Spinal cord (tissue), 10 donors: ENCODE data around the gene ACADSB. TPM values are rescaled to one million over a fixed set of nuclear protein-coding genes. Genes with fewer than 3 reads are reported as not detected.
A peak's percentile ranks its signal among the peaks of the same experiment; 100 is the strongest.

Experiments
- DNase-seq, 6 donors: peaks; one replicate each; pipeline versions ENCODE4 v3.0.0 to v3.0.0-alpha.2; 2013 to 2015; ENCODE audit warnings: low spot score in 6 of 6, low read depth in 4 of 6
- H3K27ac ChIP-seq: one replicate; pipeline ENCODE4 v1.5.1; 2013; ENCODE audit warnings: low read depth, low read length, control low read depth
- H3K27me3 ChIP-seq: one replicate; pipeline ENCODE4 v1.6.1; 2013; ENCODE audit warnings: low read length; ENCODE audit not compliant: control insufficient read depth, insufficient read depth
- H3K36me3 ChIP-seq: one replicate; pipeline ENCODE4 v1.6.1; 2013; ENCODE audit warnings: low read length; ENCODE audit not compliant: control insufficient read depth, insufficient read depth
- H3K4me1 ChIP-seq: one replicate; pipeline ENCODE4 v1.6.1; 2013; ENCODE audit warnings: low read length; ENCODE audit not compliant: control insufficient read depth, insufficient read depth
- H3K4me3 ChIP-seq: one replicate; pipeline ENCODE4 v1.5.1; 2013; ENCODE audit warnings: low read depth, low read length, control low read depth
- H3K9me3 ChIP-seq: one replicate; pipeline ENCODE4 v1.6.1; 2013; ENCODE audit warnings: low read length; ENCODE audit not compliant: control insufficient read depth, insufficient read depth
- WGBS: methylation state at CpG from one replicate; pipeline ENCODE4 v1.1.5; 2013; ENCODE audit warnings: missing lambda C conversion rate; ENCODE audit not compliant: insufficient coverage; 5-methylcytosine and 5-hydroxymethylcytosine counted together
- polyA plus RNA-seq, 2 donors: library from polyadenylated mRNA; unstranded; fragments of 120-200 nt; gene quantifications; one replicate each; pipeline ENCODE4 v1.2.1, GENCODE V29; 2013; ENCODE audit not compliant: insufficient read length in 2 of 2
- total RNA-seq, 2 donors: library from RNA; depleted of rRNA in 1 of 2; stranded (reverse); fragments of 120-200 nt in 1 of 2; fragments of >200 nt in 1 of 2; gene quantifications; one replicate each; pipeline versions ENCODE4 v1.2.3 to v1.2.4, GENCODE V29; 2013 to 2014
- donor health status: healthy.

Gene ACADSB
- total and polyA plus RNA-seq, 4 donors = 14.0 to 23.1 (median 18.0) TPM

- H3K36me3 ChIP-seq = peaks cover 12% of the 10 kb centered on the region
- WGBS = 100% methylated on average over 2 of the region's 2 CpGs
Observed at GRCh38 chr10:123014772-123015171, 6.0 kb downstream of the ACADSB start.

GRCh38 chr10:123016228-123016627 is 7.4 kb downstream of the ACADSB start:
- no peaks in the 10 kb centered on the region for H3K9me3 ChIP-seq
- 97% methylated on average over 3 of the region's 4 CpGs for WGBS

More at GRCh38 chr10:123014772-123015171, 6.0 kb downstream of the ACADSB start:
- Histone ChIP-seq H3K4me3 (no peak overlapping the region), H3K4me1 (no peaks in the 10 kb centered on the region), H3K9me3 (no peaks in the 10 kb centered on the region), H3K27me3 (no peaks in the 10 kb centered on the region), H3K27ac (no peak overlapping the region)
- DNase-seq = no peak

GRCh38 chr10:123017421-123018165 is 8.8 kb downstream of the ACADSB start:
- WGBS = 75% methylated on average over 4 of the region's 9 CpGs
- Histone ChIP-seq H3K4me1 (no peaks in the 10 kb centered on the region), H3K27me3 (no peaks in the 10 kb centered on the region), H3K27ac (no peak overlapping the region), H3K36me3 (peaks cover 8% of the 10 kb centered on the region), H3K4me3 (no peak overlapping the region), H3K9me3 (no peaks in the 10 kb centered on the region)
- no peak for DNase-seq

More at GRCh38 chr10:123016228-123016627, 7.4 kb downstream of the ACADSB start:
- Histone ChIP-seq H3K27me3 (no peaks in the 10 kb centered on the region), H3K4me1 (no peaks in the 10 kb centered on the region), H3K27ac (no peak overlapping the region), H3K36me3 (peaks cover 12% of the 10 kb centered on the region), H3K4me3 (no peak overlapping the region)
- no peak for DNase-seq

GRCh38 chr10:123018531-123018930 is 9.7 kb downstream of the ACADSB start:
- H3K27ac ChIP-seq = no peak overlapping the region
- no peaks in the 10 kb centered on the region for H3K27me3 ChIP-seq
- H3K4me1 ChIP-seq = no peaks in the 10 kb centered on the region
- peaks cover 3% of the 10 kb centered on the region for H3K36me3 ChIP-seq
- no peaks in the 10 kb centered on the region for H3K9me3 ChIP-seq
- no peak for DNase-seq
- 74% methylated on average over 3 of the region's 7 CpGs for WGBS
- no peak overlapping the region for H3K4me3 ChIP-seq

- H3K9me3 ChIP-seq = no peaks in the 10 kb centered on the region
- 100% methylated on average over 1 of the region's 3 CpGs for WGBS
- DNase-seq = no peak
- H3K4me1 ChIP-seq = no peaks in the 10 kb centered on the region
- no peaks in the 10 kb centered on the region for H3K36me3 ChIP-seq
- H3K4me3 ChIP-seq = no peak overlapping the region
- no peaks in the 10 kb centered on the region for H3K27me3 ChIP-seq
- H3K27ac ChIP-seq = no peak overlapping the region
Observed at GRCh38 chr10:123019264-123019663, 10.5 kb downstream of the ACADSB start.

- no peak for DNase-seq
- no peaks in the 10 kb centered on the region for H3K4me1 ChIP-seq
- H3K9me3 ChIP-seq = no peaks in the 10 kb centered on the region
- H3K4me3 ChIP-seq = no peak overlapping the region
- H3K27ac ChIP-seq = no peak overlapping the region
- no peaks in the 10 kb centered on the region for H3K27me3 ChIP-seq
- WGBS = no CpG with 5 or more reads among the region's 1 CpG
- H3K36me3 ChIP-seq = no peaks in the 10 kb centered on the region
Observed at GRCh38 chr10:123019941-123020703, 11.3 kb downstream of the ACADSB start.

GRCh38 chr10:123021517-123021916 is 12.7 kb downstream of the ACADSB start:
- H3K4me3 ChIP-seq = no peak overlapping the region
- no CpG with 5 or more reads among the region's 3 CpGs for WGBS
- no peaks in the 10 kb centered on the region for H3K36me3 ChIP-seq
- no peaks in the 10 kb centered on the region for H3K27me3 ChIP-seq
- no peaks in the 10 kb centered on the region for H3K4me1 ChIP-seq
- H3K27ac ChIP-seq = no peak overlapping the region
- peak in 1 of 6 donors; percentile 42 for DNase-seq
- H3K9me3 ChIP-seq = no peaks in the 10 kb centered on the region

GRCh38 chr10:123024540-123024939 is 15.7 kb downstream of the ACADSB start:
- Histone ChIP-seq H3K27ac (no peak overlapping the region), H3K9me3 (no peaks in the 10 kb centered on the region), H3K36me3 (no peaks in the 10 kb centered on the region), H3K4me1 (no peaks in the 10 kb centered on the region), H3K27me3 (no peaks in the 10 kb centered on the region), H3K4me3 (no peak overlapping the region)
- DNase-seq = no peak
- 94% methylated on average over 2 of the region's 2 CpGs for WGBS

- DNase-seq = no peak
- no peaks in the 10 kb centered on the region for H3K9me3 ChIP-seq
- H3K27me3 ChIP-seq = no peaks in the 10 kb centered on the region
- no peak overlapping the region for H3K4me3 ChIP-seq
- no CpG with 5 or more reads among the region's 1 CpG for WGBS
- no peak overlapping the region for H3K27ac ChIP-seq
- no peaks in the 10 kb centered on the region for H3K36me3 ChIP-seq
- no peaks in the 10 kb centered on the region for H3K4me1 ChIP-seq
Observed at GRCh38 chr10:123026302-123026701, 17.5 kb downstream of the ACADSB start.

- Histone ChIP-seq H3K36me3 (no peaks in the 10 kb centered on the region), H3K27me3 (no peaks in the 10 kb centered on the region), H3K27ac (no peak overlapping the region), H3K4me3 (no peak overlapping the region), H3K4me1 (no peaks in the 10 kb centered on the region), H3K9me3 (no peaks in the 10 kb centered on the region)
- no peak for DNase-seq
Observed at GRCh38 chr10:123027861-123028260, 19.1 kb downstream of the ACADSB start.
